Nephron progenitor cell (in vitro differentiated cells): Measurements from ENCODE around the gene MUC4.

Experiments used
- DNase-seq: peaks from one replicate; pipeline ENCODE4 v3.0.0; 2021
- H3K27ac Mint-ChIP-seq: 2 replicates; pipeline ENCODE4 v1.8.0; 2021; ENCODE audit warnings: mild to moderate bottlenecking, moderate library complexity, mixed read lengths
- H3K27me3 Mint-ChIP-seq: 2 replicates; pipeline ENCODE4 v1.8.0; 2021; ENCODE audit warnings: mild to moderate bottlenecking, low read depth, mixed read lengths; ENCODE audit not compliant: poor library complexity
- H3K36me3 Mint-ChIP-seq: 2 replicates; pipeline ENCODE4 v1.8.0; 2021; ENCODE audit warnings: low read depth, mixed read lengths
- H3K4me1 Mint-ChIP-seq: 2 replicates; pipeline ENCODE4 v1.8.0; 2021; ENCODE audit warnings: mixed read lengths
- H3K4me3 Mint-ChIP-seq: 2 replicates; pipeline ENCODE4 v1.8.0; 2021; ENCODE audit warnings: mild to moderate bottlenecking, moderate library complexity, mixed read lengths
- H3K9me3 Mint-ChIP-seq: 2 replicates; pipeline ENCODE4 v1.8.0; 2021; ENCODE audit warnings: mild to moderate bottlenecking, moderate library complexity, mixed read lengths
- TF ChIP-seq, protein P1 (sequence below): fragments of 200-600 bp; sonication (generic); IDR thresholded peaks from 2 replicates; pipeline ENCODE4 v1.5.0; 2021; ENCODE audit warnings: antibody characterized with exemption

MUC4 gene

DNA sequence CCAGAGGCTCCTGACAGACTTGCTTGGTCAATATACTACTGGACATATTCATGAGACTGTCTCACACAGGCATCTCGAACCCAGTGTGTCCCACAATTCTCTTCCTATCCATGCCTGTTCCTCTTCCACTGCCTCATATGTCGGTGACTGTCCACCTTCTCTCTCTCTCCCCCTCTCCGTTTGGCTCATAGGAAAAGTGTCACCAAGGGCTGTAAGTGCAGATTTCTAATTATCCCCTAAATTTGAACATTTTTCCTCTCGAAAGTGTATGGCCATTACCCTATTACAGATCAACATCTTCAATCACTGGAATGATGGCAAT, 113.4 kb downstream of the MUC4 start:
- H3K4me3 Mint-ChIP-seq: peak overlapping the region; percentile 6
- H3K36me3 Mint-ChIP-seq: peaks cover 44% of the 10 kb centered on the region
- TF ChIP-seq, protein P1, sequence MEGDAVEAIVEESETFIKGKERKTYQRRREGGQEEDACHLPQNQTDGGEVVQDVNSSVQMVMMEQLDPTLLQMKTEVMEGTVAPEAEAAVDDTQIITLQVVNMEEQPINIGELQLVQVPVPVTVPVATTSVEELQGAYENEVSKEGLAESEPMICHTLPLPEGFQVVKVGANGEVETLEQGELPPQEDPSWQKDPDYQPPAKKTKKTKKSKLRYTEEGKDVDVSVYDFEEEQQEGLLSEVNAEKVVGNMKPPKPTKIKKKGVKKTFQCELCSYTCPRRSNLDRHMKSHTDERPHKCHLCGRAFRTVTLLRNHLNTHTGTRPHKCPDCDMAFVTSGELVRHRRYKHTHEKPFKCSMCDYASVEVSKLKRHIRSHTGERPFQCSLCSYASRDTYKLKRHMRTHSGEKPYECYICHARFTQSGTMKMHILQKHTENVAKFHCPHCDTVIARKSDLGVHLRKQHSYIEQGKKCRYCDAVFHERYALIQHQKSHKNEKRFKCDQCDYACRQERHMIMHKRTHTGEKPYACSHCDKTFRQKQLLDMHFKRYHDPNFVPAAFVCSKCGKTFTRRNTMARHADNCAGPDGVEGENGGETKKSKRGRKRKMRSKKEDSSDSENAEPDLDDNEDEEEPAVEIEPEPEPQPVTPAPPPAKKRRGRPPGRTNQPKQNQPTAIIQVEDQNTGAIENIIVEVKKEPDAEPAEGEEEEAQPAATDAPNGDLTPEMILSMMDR: no peak
- DNase-seq: no peak
- no peaks in the 10 kb centered on the region for H3K27me3 Mint-ChIP-seq
- H3K4me1 Mint-ChIP-seq: peaks cover 34% of the 10 kb centered on the region
- H3K9me3 Mint-ChIP-seq: no peaks in the 10 kb centered on the region
- H3K27ac Mint-ChIP-seq: peak overlapping the region; percentile 20

DNA sequence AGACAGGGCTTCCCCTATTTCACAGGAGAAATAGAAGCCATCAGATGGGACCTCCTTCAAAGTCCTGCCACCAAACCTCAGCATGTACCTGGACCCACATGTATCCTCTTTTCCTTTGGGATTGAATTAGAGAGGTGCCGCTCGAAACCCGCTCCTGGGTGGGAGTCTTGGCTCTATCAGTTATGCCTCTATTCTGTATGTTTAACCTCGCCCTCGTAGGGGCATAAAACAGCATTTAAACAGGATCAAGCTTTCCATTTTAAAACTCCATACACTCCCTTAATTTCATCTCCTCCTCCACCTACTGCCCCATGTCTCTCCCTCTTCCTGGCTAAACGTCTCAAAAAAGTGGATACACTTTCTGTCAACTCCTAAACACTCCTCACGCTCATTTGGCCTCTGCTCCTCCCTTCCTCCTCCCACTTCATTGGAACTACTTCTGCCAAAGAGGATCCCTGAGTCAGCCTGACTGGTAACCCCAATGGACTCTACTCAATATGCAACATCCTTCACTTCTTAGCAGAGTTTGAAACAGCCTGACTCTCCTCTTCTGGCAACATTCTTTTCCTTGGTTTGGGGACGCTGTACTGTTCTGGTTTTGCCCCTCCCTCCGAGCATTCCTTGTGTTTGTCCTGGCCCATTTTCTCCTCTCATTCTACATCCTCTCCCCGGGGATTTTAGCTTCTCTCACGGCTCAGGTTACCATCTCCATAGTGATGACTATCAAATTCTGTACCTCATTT, 114.0 kb downstream of the MUC4 start:
- Mint-ChIP-seq H3K4me3 (peak overlapping the region; percentile 6), H3K36me3 (peaks cover 47% of the 10 kb centered on the region), H3K27ac (peak overlapping the region; percentile 8), H3K9me3 (no peaks in the 10 kb centered on the region), H3K4me1 (peaks cover 34% of the 10 kb centered on the region), H3K27me3 (no peaks in the 10 kb centered on the region)
- no peak for DNase-seq
- TF ChIP-seq, protein P1: no peak
